Keratinocyte (primary cell): Measurements from ENCODE around the gene ZACN. TPM values are rescaled to one million over a fixed set of nuclear protein-coding genes. Genes with fewer than 3 reads are reported as not detected.

Experiments
- DNase-seq: peaks from one replicate; pipeline ENCODE4 v3.0.0-alpha.2; 2011; ENCODE audit warnings: low read depth, missing footprints, low spot score
- FAIRE-seq: peaks from 2 replicates; lab custom pipeline; 2011; peaks lifted over from hg19 to GRCh38; lab: Jason Lieb, UNC
- H2AFZ ChIP-seq: 2 replicates; pipeline ENCODE4 v1.6.0; 2012; ENCODE audit warnings: low read length, control low read depth, inconsistent platforms; ENCODE audit not compliant: control insufficient read depth
- H3K27ac ChIP-seq: 2 replicates; pipeline ENCODE4 v1.5.1; 2011; ENCODE audit warnings: low read length; ENCODE audit not compliant: control insufficient read depth, insufficient read depth
- H3K27me3 ChIP-seq: 3 replicates; pipeline ENCODE4 v1.6.0; 2011; ENCODE audit warnings: low read length; ENCODE audit not compliant: control insufficient read depth, insufficient read depth; ENCODE audit errors: extremely low read depth
- H3K36me3 ChIP-seq, 2 experiments: 2 replicates in 1 of 2; 3 replicates in 1 of 2; pipeline ENCODE4 v1.5.1; 2011; ENCODE audit warnings: low read length in 2 of 2, mild to moderate bottlenecking in 1 of 2; ENCODE audit not compliant: control insufficient read depth in 2 of 2, insufficient read depth in 2 of 2; ENCODE audit errors: extremely low read depth in 1 of 2
- H3K4me1 ChIP-seq: 3 replicates; pipeline ENCODE4 v1.5.1; 2011; ENCODE audit warnings: low read length; ENCODE audit not compliant: control insufficient read depth, insufficient read depth; ENCODE audit errors: extremely low read depth
- H3K4me2 ChIP-seq: 3 replicates; pipeline ENCODE4 v1.6.0; 2011; ENCODE audit warnings: low read depth, low read length; ENCODE audit not compliant: control insufficient read depth, insufficient read depth; ENCODE audit errors: extremely low read depth
- H3K4me3 ChIP-seq, 3 experiments: fragments of 200-600 bp in 1 of 3; sonication (generic) in 1 of 3; 2 replicates in 2 of 3; 3 replicates in 1 of 3; pipeline ENCODE4 v1.5.1; 2011 to 2016; ENCODE audit warnings: low read length in 3 of 3, mild to moderate bottlenecking in 3 of 3, control low read depth in 2 of 3, inconsistent platforms in 1 of 3, low read depth in 1 of 3, mixed read lengths in 1 of 3, mixed run types in 1 of 3, moderate library complexity in 1 of 3; ENCODE audit not compliant: control insufficient read depth in 2 of 3, insufficient read depth in 2 of 3; ENCODE audit errors: extremely low read depth in 1 of 3
- H3K79me2 ChIP-seq: 2 replicates; pipeline ENCODE4 v1.6.0; 2012; ENCODE audit warnings: low read length; ENCODE audit not compliant: control insufficient read depth, insufficient read depth
- H3K9ac ChIP-seq: 3 replicates; pipeline ENCODE4 v1.6.0; 2011; ENCODE audit warnings: low read length; ENCODE audit not compliant: control insufficient read depth, insufficient read depth; ENCODE audit errors: extremely low read depth
- H3K9me1 ChIP-seq: 3 replicates; pipeline ENCODE4 v1.6.0; 2011; ENCODE audit warnings: low read length; ENCODE audit not compliant: control insufficient read depth, insufficient read depth; ENCODE audit errors: extremely low read depth
- H3K9me3 ChIP-seq: 2 replicates; pipeline ENCODE4 v1.5.1; 2012; ENCODE audit warnings: low read depth, low read length; ENCODE audit not compliant: control insufficient read depth
- H4K20me1 ChIP-seq: 3 replicates; pipeline ENCODE4 v1.6.0; 2011; ENCODE audit warnings: low read length; ENCODE audit not compliant: control insufficient read depth, insufficient read depth; ENCODE audit errors: extremely low read depth
- CTCF ChIP-seq, 3 experiments: IDR thresholded peaks in 1 of 3; conservative IDR thresholded peaks in 1 of 3; optimal IDR thresholded peaks in 1 of 3; 2 replicates in 2 of 3; 3 replicates in 1 of 3; pipeline versions ENCODE3 to v1.5.1; 2011; ENCODE audit warnings: low read length in 3 of 3, mild to moderate bottlenecking in 3 of 3, moderate library complexity in 2 of 3, control low read depth in 1 of 3, inconsistent platforms in 1 of 3; ENCODE audit not compliant: insufficient read depth in 2 of 3; ENCODE audit errors: extremely low read depth in 1 of 3
- EZH2 ChIP-seq: IDR thresholded peaks from one replicate; pipeline ENCODE4 v1.6.1; 2012; ENCODE audit warnings: inconsistent platforms, mild to moderate bottlenecking, low read length, moderate library complexity
- dilution Hi-C: fragments of 300-500 bp; cut with MboI; formaldehyde crosslinking; loops from one replicate; pipeline ENCODE4 v1.7.0; 2020; ENCODE audit warnings: low sequenced_read_pairs; ENCODE audit not compliant: extremely low pct_ligation_motif_present
- polyA plus RNA-seq, 5 experiments: library from polyadenylated mRNA; depleted of rRNA in 3 of 5; stranded (reverse) in 3 of 5; stranded (forward) in 1 of 5; unstranded in 1 of 5; fragments of >200 nt; gene quantifications; 1 replicate in 1 of 5; 2 replicates in 3 of 5; 3 replicates in 1 of 5; pipeline versions ENCODE4 v1.2.1 to v1.2.3, GENCODE V29; 2011 to 2012; ENCODE audit warnings: missing spikeins in 2 of 5, low read depth in 1 of 5, low replicate concordance in 1 of 5

The ZACN gene
- polyA plus RNA-seq, 1 donor (not counting 4 experiments of a cell fraction or from before 2014, with no cell fraction given) = not detected

GRCh38 chr17:76083536-76084182 is 4.7 kb downstream of the ZACN start:
- H3K9ac ChIP-seq = no peak overlapping the region
- no peak overlapping the region for H3K4me2 ChIP-seq
- no peaks in the 10 kb centered on the region for H4K20me1 ChIP-seq
- H2AFZ ChIP-seq = no peak overlapping the region
- peaks cover 20 to 38% of the 10 kb centered on the region in 2 experiments for H3K36me3 ChIP-seq
- no peaks in the 10 kb centered on the region for H3K4me1 ChIP-seq
- DNase-seq (no peak), FAIRE-seq (no peak)
- no peak overlapping the region for H3K27ac ChIP-seq
- H3K4me3 ChIP-seq = no peak overlapping the region
- dilution Hi-C loops = no loop called here
- no peaks in the 10 kb centered on the region for H3K9me1 ChIP-seq
- peaks cover 20% of the 10 kb centered on the region for H3K27me3 ChIP-seq
- H3K9me3 ChIP-seq = no peaks in the 10 kb centered on the region
- H3K79me2 ChIP-seq = no peaks in the 10 kb centered on the region
- TF ChIP-seq CTCF (optimal IDR thresholded peaks at IDR 0.05 in 1 of 3, IDR thresholded peaks at IDR 0.05 in 1 of 3, conservative IDR thresholded peaks at IDR 0.05 in 1 of 3; ENCODE audit: extremely low read depth in 1 of 3, insufficient read depth in 2 of 3, low read length in 3 of 3) (no peak), EZH2 (no peak)

- no peak overlapping the region for H2AFZ ChIP-seq
- TF ChIP-seq CTCF (optimal IDR thresholded peaks at IDR 0.05 in 1 of 3, IDR thresholded peaks at IDR 0.05 in 1 of 3, conservative IDR thresholded peaks at IDR 0.05 in 1 of 3; ENCODE audit: extremely low read depth in 1 of 3, insufficient read depth in 2 of 3, low read length in 3 of 3) (no peak), EZH2 (no peak)
- DNase-seq = no peak
- H3K4me3 ChIP-seq = no peak overlapping the region
- FAIRE-seq = no peak
- H3K27me3 ChIP-seq = peaks cover 5% of the 10 kb centered on the region
- no peaks in the 10 kb centered on the region for H3K4me1 ChIP-seq
- H3K9ac ChIP-seq = no peak overlapping the region
- peaks cover 30 to 46% of the 10 kb centered on the region in 2 experiments for H3K36me3 ChIP-seq
- no peaks in the 10 kb centered on the region for H4K20me1 ChIP-seq
- H3K79me2 ChIP-seq = no peaks in the 10 kb centered on the region
- H3K4me2 ChIP-seq = no peak overlapping the region
- H3K9me1 ChIP-seq = no peaks in the 10 kb centered on the region
- no peak overlapping the region for H3K27ac ChIP-seq
- dilution Hi-C loops = no loop called here
- H3K9me3 ChIP-seq = no peaks in the 10 kb centered on the region
These were observed 6.2 kb downstream of the ZACN start for GRCh38 chr17:76085066-76085730.
